Endodermal cell (in vitro differentiated cells): ENCODE measurements around the gene ST3GAL3. TPM values are rescaled to one million over a fixed set of nuclear protein-coding genes. Genes with fewer than 3 reads are reported as not detected.

Experiments
- DNase-seq: peaks from one replicate; pipeline ENCODE4 v3.0.0-alpha.2; 2017
- H3K27ac ChIP-seq: 2 replicates; pipeline ENCODE4 v1.5.1; 2013; ENCODE audit warnings: mild to moderate bottlenecking, low read depth, low read length, moderate library complexity
- H3K27me3 ChIP-seq: 2 replicates; pipeline ENCODE4 v1.6.1; 2013; ENCODE audit warnings: mild to moderate bottlenecking, low read length, moderate library complexity; ENCODE audit not compliant: insufficient read depth, control insufficient read depth, poor library complexity, severe bottlenecking
- H3K36me3 ChIP-seq: 2 replicates; pipeline ENCODE4 v1.7.0; 2013; ENCODE audit warnings: mild to moderate bottlenecking, low read length, moderate library complexity; ENCODE audit not compliant: control insufficient read depth, insufficient read depth
- H3K4me1 ChIP-seq: one replicate; pipeline ENCODE4 v1.7.0; 2013; ENCODE audit warnings: low read length; ENCODE audit not compliant: control insufficient read depth, insufficient read depth
- H3K4me3 ChIP-seq: 2 replicates; pipeline ENCODE4 v1.5.1; 2013; ENCODE audit warnings: mild to moderate bottlenecking, low read length, moderate library complexity
- H3K9ac ChIP-seq: 2 replicates; pipeline ENCODE4 v1.6.1; 2013; ENCODE audit warnings: mild to moderate bottlenecking, low read length, moderate library complexity; ENCODE audit not compliant: poor library complexity, severe bottlenecking; ENCODE audit errors: extremely low read depth
- H3K9me3 ChIP-seq: 2 replicates; pipeline ENCODE4 v1.6.1; 2013; ENCODE audit warnings: mild to moderate bottlenecking, low read length, moderate library complexity; ENCODE audit not compliant: control insufficient read depth
- H3K27ac Mint-ChIP-seq: 2 replicates; pipeline ENCODE4 v1.8.0; 2020; ENCODE audit warnings: mixed read lengths
- H3K27me3 Mint-ChIP-seq: 2 replicates; pipeline ENCODE4 v1.8.0; 2021; ENCODE audit warnings: mild to moderate bottlenecking, mixed read lengths; ENCODE audit not compliant: insufficient read depth
- H3K36me3 Mint-ChIP-seq: 2 replicates; pipeline ENCODE4 v1.8.0; 2020; ENCODE audit warnings: low read depth, mixed read lengths
- H3K4me1 Mint-ChIP-seq: 2 replicates; pipeline ENCODE4 v1.8.0; 2020; ENCODE audit warnings: mixed read lengths
- H3K4me3 Mint-ChIP-seq: 2 replicates; pipeline ENCODE4 v1.8.0; 2020; ENCODE audit warnings: mild to moderate bottlenecking, moderate library complexity, mixed read lengths
- H3K9me3 Mint-ChIP-seq: 2 replicates; pipeline ENCODE4 v1.8.0; 2020; ENCODE audit warnings: mild to moderate bottlenecking, mixed read lengths
- CTCF ChIP-seq: fragments of 200-600 bp; sonication (generic); conservative IDR thresholded peaks from 2 replicates; pipeline ENCODE4 v1.5.0; 2021; ENCODE audit warnings: antibody characterized with exemption, mild to moderate bottlenecking
- WGBS, 2 experiments: methylation state at CpG; one replicate each; pipeline versions ENCODE4 v1.1.5 to v1.1.7; 2013; ENCODE audit warnings: missing lambda C conversion rate in 2 of 2, mixed read lengths in 1 of 2; ENCODE audit not compliant: insufficient coverage in 1 of 2, insufficient read length in 1 of 2; 5-methylcytosine and 5-hydroxymethylcytosine counted together
- total RNA-seq, 2 donors: library from RNA; stranded (reverse); fragmentation: NEBNext Ultra II Directional in 1 of 2; extraction: Animal tissue kit (Norgen Biotek cat#: 25700) in 1 of 2; gene quantifications; 2 replicates in 1 of 2; 3 replicates in 1 of 2; pipeline ENCODE4 v1.2.1, GENCODE V29; 2021

The ST3GAL3 gene
- total RNA-seq, 2 donors from 2014 or later: 15.5 to 15.9 TPM

- H3K27me3 ChIP-seq: no peaks in the 10 kb centered on the region
- TF ChIP-seq CTCF: no peak
- H3K27me3 Mint-ChIP-seq: no peaks in the 10 kb centered on the region
- no peak overlapping the region for H3K4me3 ChIP-seq
- peaks cover 2% of the 10 kb centered on the region for H3K4me1 Mint-ChIP-seq
- H3K27ac Mint-ChIP-seq: no peak overlapping the region
- no peaks in the 10 kb centered on the region for H3K36me3 Mint-ChIP-seq
- no peak overlapping the region for H3K27ac ChIP-seq
- no peaks in the 10 kb centered on the region for H3K9me3 Mint-ChIP-seq
- H3K4me1 ChIP-seq: peaks cover 7% of the 10 kb centered on the region
- no peak overlapping the region for H3K4me3 Mint-ChIP-seq
- DNase-seq: no peak
- H3K36me3 ChIP-seq: no peaks in the 10 kb centered on the region
- no peaks in the 10 kb centered on the region for H3K9me3 ChIP-seq
- no peak overlapping the region for H3K9ac ChIP-seq
- 90% methylated on average over 1 of the region's 1 CpG; no CpG with 5 or more reads in 1 of the 2 experiments for WGBS, 2 experiments
These were observed 79.6 kb downstream of the ST3GAL3 start for GRCh38 chr1:43786960-43787359.

GRCh38 chr1:43789604-43790550, 82.5 kb downstream of the ST3GAL3 start:
- Mint-ChIP-seq H3K4me3 (no peak overlapping the region), H3K9me3 (no peaks in the 10 kb centered on the region), H3K36me3 (no peaks in the 10 kb centered on the region), H3K27me3 (no peaks in the 10 kb centered on the region), H3K4me1 (no peaks in the 10 kb centered on the region), H3K27ac (no peak overlapping the region)
- no peaks in the 10 kb centered on the region for H3K9me3 ChIP-seq
- no peak for DNase-seq
- 88 to 90% methylated on average over 3 of the region's 3 CpGs for WGBS, 2 experiments
- no peak overlapping the region for H3K9ac ChIP-seq
- peaks cover 7% of the 10 kb centered on the region for H3K4me1 ChIP-seq
- no peak overlapping the region for H3K4me3 ChIP-seq
- no peak overlapping the region for H3K27ac ChIP-seq
- H3K27me3 ChIP-seq: no peaks in the 10 kb centered on the region
- TF ChIP-seq CTCF: no peak
- no peaks in the 10 kb centered on the region for H3K36me3 ChIP-seq

- no peaks in the 10 kb centered on the region for H3K27me3 Mint-ChIP-seq
- no peaks in the 10 kb centered on the region for H3K9me3 Mint-ChIP-seq
- H3K27ac Mint-ChIP-seq: no peak overlapping the region
These were observed 83.9 kb downstream of the ST3GAL3 start for GRCh38 chr1:43791243-43791642.

More at GRCh38 chr1:43791243-43791642, 83.9 kb downstream of the ST3GAL3 start:
- WGBS, 2 experiments: 98 to 100% methylated on average over 2 of the region's 2 CpGs
- Mint-ChIP-seq H3K4me3 (no peak overlapping the region), H3K4me1 (no peaks in the 10 kb centered on the region), H3K36me3 (peaks cover 1% of the 10 kb centered on the region)
- Histone ChIP-seq H3K4me3 (no peak overlapping the region), H3K4me1 (peaks cover 7% of the 10 kb centered on the region), H3K9ac (no peak overlapping the region), H3K36me3 (no peaks in the 10 kb centered on the region), H3K27ac (no peak overlapping the region), H3K9me3 (no peaks in the 10 kb centered on the region), H3K27me3 (no peaks in the 10 kb centered on the region)
- no peak for TF ChIP-seq CTCF
- DNase-seq: no peak
